Right hindlimb (tissue), 1 donor: Measurements from ENCODE around the gene SNX30.

Experiments
- DNase-seq: peaks from one replicate; pipeline ENCODE4 v3.0.0-alpha.2; 2018

Gene SNX30

DNA sequence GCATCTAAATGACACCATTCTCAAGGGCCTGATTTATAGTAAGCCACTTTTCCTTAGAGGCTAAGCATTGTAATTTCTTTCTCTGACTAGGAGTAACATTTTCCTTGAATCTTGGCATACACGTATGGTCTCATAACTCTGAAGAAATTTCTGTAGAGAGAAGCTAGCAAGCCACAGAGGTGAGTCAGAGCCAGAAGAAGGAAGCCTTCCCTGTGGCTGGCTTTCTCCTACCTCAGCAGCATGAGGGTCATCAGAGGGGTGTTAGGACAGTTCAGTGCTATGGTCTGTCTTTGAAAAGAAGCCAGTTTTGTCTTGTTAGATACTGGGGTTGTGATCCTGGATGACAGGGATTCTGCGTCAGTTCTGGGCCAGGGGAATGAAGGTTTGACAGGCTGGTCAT lies 3.2 kb downstream of the SNX30 start:
- DNase-seq = no peak

DNA sequence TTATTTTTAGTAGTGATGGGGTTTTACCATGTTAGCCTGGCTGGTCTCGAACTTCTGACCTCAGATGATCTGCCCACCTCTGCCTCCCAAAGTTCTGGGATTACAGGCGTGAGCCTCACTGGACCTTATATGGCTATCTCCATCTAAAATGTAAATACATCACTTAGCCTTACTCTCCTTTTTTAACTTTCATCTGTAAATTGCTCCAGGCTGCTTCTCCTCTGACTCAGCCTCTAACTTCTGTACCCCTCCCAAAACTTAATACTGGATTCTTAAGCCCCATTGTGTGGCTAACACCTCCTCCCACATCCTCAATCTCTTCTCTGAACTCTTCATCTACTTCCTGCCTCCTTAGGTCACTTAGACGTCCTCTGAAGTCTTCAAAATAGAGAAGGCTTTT lies 4.0 kb downstream of the SNX30 start:
- no peak for DNase-seq

DNA sequence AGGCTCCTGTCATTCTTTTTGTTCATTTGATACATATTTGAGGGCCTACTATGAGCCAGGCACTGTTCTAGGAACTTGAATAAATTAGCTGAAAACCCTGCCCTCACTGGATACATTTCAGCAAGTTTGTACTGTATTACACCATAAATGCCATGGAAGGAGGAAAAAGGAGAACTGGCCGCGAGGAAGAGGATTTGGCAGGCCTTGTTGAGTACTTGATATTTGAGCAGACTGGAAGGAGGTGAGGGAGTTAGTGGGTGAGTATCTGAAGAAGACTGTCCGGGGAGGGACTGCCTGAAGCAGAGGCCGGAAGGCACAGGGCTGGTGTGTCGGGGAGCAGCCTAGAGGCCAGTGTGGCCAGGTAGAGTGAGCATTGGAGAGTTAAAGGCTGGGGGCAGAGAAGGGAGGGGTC lies 4.5 kb downstream of the SNX30 start:
- DNase-seq = no peak

DNA sequence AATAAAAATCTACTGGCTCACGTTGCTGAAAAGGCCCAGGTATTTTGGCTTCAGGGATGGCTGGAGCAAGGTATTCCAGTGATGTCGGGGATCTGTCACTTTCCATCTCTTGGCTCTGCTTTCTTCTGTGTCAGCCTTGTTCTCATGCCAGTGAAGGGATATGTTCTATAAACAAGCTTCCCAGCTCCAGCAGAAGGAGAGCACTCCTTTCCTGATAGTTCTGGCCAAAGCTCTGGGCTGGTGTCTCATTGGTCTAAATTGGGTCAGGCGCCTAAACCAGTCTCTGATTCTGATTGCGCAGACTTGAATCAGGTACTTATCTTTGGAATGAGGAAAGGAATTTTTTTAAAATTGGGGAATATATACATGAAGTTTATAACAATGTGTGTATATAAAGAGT lies 5.1 kb downstream of the SNX30 start:
- DNase-seq = no peak

DNA sequence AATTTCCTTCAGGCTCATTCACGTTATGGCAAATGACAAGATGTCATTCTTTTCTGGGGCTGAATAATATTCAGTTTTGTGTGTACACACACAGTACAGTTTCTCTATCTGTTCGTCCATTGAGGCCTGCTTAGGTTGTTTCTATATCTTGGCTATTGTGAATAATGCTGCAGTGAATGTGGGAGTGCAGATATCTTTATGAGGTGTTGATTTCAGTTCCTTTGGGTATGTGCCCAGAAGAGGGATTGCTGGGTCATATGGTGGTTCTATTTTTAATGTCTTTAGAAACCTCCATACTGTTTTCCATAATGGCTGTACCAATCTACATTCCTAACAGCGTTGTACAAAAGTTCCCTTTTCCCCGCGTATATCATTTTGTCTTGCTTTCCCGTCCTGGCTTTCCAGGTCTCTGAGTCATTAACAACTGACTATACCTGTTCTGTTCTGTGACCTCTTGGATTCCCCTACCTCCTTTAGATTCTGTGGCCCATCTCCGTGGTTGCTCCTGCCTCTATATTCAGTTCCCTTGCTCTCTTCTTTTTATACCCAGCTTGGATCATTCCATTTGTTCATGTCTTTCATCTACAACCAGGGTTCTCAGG lies 6.8 kb downstream of the SNX30 start:
- no peak for DNase-seq

DNA sequence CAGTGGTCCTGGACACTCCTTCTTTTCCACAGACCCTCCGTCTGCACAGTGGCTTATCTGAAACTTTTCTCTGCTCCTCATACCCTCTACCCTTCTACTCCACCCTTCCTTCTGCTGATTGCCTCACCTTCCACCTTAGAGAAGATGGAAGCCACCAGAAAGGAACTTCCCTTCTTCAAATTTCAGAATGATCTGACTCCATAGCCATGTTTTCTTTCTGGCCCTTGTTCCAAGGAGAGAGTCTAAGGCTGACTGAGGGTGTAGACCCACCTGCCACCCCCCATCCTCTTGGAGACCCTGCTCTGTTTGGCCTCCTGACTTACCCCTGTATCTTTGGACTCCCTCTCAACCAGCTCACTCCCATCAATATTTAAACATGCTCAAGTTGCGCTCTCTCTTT lies 7.4 kb downstream of the SNX30 start:
- no peak for DNase-seq

DNA sequence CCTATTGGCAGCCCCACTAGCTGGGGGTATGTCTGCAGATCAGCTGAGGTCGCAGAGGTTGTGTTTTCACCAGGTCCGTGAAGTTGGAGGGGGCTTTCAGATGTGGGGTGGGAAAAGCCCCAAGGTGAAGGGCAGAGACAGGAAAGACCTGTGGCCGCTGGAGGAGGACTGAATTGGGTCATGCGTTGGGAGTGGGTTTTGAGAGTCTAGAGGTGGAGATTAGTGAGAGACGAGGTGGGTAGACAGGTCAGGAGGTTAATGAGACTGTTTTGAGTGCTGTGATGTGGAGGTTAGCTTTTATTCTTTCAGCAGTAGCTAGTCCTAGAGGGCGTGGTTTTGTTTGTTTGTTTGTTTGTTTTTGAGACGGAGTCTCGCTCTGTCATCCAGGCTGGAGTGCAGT lies 10.3 kb downstream of the SNX30 start:
- no peak for DNase-seq

DNA sequence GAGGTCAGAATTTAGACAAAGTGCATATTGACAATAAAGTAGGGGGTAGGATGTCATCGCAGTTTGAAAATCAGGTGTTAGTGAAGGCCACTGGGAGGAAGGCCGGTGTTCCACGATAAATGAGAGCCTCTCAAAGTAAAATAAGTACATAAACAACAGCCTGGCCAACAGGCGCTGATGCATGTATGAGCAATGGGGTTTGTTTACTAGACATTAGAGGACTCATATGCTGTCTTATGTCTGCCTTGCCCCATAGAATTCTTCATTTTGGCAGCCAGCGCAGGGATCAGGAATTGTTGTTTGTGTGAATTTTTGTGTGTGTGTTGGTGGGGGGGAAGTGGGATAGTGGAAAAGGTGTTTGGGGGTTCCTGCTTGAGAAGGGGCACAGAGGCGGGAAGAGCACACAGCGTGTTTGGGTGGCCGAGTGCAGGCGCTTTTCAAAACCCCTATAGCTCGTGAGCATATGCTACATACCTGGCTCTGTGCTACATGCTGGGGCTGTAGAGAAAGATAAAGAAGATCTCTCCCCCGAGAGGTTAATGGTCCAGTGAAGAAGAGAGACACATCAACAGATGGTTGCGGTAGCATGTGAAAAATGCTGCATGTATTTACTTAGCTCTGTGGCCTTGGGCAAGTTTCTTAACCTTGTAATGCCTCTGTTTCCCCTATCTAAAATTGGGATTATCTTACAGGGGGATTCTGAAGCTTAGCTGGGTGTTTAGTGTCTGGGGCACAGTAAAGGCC lies 11.5 kb downstream of the SNX30 start:
- no peak for DNase-seq

DNA sequence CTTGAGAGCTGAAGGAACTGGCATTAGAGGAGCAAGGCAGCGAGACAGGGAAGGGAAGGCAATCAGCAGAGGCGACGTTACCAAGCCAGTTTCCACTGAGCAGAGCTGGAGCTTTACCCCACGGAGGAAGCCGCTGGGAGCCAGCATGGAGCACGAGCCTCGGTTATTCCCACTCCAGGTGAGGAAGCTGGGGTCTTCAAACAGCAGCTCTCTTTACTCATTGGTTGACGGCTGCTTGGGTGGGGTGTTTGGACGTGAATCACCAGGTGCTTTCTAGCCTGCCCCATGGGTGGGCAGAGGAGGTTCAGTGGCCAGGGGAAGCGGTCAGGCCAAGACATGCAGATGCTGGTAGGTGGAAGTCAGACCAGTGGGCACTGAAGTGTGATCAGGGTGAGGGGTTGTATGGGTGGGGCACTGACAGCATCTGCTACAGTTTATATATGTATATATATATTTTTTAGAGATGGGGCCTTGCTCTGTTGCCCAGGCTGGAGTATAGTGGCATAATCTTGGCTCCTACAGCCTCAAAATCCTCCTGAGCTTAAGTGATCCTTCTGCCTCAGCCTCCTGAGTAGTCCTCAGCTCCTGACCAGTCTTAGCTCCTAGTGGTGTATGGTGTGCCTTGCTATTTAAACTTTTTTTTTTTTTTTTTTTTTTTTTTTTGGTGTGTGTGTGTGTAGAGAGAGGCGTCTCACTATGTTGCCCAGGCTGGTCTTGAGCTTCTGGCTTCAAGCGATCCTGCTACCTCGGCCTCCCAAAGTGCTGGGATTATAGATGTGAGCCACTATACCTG lies 12.4 kb downstream of the SNX30 start:
- no peak for DNase-seq

DNA sequence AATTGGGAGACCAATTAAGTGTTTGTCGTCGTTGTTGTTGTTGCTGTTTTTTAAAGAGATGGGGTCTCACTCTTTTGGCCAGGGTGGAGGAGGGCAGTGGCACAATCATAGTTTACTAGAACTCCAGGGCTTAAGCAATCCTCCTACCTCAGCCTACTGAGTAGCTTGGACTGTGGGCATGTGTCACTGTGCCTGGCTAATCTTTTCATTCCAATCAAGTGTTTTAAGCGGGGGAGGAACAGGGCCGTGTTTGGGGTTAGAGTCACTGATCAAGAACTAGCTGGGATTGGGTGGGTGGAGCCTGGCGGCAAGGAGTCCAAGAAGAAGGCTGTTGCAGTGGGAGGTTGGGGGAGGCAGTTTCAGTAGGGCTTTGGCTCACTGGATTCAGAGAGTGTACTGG lies 13.8 kb downstream of the SNX30 start:
- no peak for DNase-seq

DNA sequence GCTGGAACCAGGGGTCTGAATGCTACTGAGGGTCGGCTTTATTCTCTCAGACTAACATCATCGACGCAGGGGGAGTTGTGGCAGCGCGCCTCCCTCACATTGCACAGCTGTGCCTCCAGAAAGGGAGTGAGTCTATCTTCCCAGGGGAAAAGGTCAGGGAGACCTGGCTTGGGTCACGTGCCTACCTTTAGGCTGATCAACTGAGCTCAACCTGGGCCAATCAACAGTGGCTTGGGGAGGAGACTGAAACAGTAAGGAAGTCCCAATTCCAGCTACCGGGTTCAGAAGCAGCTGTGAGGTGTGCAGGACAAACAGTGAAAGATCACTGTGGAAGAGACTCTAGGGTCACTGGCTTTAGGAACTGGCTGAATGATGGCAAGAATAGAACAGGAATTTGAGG lies 14.3 kb downstream of the SNX30 start:
- no peak for DNase-seq

DNA sequence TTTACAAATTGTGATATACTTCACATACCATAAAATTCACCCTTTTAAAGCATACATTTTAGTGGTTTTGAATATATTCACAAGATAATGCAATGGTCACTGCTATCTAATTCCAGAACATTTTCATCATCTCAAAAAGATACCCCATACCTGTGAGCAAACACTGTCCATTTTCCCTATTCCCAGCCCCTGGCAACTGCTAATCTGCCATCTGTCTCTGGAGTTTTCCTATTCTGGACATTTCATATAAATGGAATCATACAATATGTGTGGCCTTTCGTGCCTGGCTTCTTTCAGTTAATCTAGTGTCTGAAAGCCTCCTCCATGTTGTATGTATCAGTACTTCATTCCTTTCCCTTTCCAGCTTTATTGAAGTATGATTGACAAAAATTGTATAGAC lies 14.7 kb downstream of the SNX30 start:
- no peak for DNase-seq

DNA sequence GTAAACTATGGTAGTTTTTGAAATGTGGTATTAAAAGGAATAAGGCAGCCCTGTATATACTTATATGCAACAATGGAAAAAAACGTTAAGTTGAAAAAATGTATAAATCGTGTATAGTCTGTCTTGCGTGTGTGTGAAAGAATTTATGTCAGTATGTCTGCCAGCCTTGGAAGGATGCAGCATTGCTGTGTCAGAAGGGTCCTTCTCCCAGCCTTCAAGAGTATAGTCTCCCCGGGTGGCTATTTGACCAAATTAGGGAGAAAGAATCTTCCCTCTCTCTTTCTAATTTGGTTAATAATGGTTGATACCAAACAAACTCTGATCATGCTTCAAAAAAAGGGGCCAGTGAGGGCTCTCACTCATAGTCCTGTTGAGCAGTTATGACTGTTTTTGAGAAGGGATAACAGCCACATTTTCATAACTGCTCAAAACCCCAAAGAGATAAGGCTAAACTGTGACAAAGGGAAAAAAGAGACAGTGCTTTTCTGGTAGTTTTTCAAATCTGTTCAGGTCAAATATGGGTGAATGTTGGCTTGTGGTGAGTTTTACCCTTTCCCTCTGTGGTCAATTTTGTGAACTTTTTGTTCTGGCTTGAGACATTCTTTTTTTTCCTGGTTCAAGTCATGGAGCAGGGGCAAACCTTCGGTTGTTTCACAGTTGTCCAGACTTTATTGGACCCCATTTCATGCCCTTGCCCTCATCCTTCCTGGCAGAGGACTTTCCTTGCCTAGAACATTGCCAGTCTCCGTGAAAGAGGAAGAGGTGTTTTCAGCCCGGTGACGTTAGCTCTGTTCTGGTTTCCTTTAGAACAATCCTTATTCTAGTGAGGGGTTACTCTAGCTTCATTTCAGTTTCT lies 21.0 kb downstream of the SNX30 start:
- no peak for DNase-seq

DNA sequence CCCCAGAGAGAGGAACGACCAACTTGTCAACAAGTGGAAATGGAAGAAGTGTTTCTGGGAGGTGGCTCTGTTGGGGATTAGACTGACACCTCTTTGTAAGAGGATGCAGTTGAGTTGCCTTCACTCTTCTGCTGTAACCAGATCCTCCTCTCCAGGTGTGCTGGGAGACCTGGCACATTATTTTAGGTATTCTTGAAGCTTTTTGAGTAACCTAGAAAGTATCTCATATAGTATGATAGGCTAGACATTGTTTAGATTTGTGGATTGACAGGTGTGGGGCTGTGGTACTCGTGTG lies 21.6 kb downstream of the SNX30 start:
- no peak for DNase-seq

DNA sequence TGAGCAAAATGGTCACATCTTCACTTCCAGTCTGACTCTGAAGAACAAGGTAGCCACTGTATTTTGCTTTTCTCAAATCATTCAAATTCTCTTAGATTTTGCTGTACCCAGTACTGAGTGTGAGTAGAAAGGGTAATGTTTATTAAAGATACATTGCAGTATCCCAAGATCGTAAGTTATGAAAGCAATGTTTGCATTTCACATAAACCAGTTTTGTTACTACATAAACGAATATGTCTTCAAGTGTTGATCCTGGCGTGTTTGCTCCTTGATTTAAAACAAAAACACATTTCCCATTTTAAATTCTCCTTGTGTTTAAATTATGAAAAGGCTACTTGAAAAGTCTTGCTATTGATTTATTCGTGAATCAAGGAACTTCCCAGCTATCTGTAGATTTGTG lies 22.0 kb downstream of the SNX30 start:
- DNase-seq = no peak

DNA sequence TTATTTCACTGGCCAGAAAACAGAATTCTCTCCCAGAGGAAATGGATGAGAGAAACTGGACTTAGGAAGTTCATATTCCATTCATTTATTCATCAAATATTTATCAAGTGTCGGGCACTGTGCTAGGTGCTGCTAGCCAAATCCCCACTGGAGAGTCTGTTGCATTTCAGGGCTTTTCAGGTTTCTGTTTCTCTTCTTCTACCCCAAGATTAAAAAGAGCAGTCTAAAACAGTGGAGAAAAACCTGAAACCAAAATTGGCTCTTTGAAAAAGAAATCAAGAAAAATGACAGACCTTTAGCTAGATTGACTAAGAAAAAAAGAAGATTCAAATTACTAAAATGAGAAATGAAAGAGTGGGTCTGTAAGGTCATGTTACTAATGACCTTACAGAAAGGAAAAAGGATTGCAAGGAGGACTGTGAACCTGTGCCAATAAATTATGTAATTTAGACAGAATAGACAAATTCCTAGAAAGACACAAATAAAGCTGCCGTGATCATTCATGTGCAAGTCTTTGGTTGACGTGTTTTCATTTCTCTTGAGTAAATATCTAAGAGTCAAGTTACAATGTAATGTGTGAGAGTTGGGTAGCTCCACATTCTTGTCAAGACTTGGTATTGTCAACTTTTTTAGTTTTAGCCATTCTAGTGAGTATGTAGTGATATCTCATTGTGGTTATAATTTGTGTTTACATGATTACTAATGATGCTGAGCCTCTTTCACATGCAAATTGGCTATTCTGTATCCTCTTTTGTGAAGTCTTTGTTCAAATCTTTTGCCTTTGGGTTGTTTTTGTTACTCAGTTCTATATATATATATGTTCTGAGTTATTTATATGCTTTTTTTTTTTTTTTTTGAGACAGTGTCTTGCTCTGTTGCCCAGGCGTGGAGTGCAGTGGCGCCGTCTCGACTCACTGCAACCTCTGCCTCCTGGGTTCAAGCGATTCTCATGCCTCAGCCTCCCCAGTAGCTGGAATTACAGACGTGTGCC lies 23.7 kb downstream of the SNX30 start:
- no peak for DNase-seq

DNA sequence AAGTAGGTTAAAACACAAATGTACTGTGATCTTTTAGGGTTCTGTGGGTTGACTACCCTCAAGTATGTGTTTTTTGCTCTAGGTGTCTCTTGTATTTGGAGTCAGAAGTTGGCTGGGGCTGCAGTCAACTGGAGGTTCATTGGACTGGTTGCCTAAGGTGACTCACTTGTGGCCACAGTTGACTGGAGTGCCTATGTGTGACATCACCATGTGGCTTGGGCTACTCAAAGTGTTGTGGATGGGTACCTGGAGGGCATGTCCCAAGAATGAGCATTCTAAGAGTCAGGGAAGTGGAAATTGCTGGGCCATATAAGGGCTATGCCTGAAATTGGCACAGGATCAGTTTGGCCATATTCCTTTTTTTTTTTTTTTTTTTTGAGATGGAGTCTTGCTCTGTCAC lies 27.4 kb downstream of the SNX30 start:
- DNase-seq = no peak

DNA sequence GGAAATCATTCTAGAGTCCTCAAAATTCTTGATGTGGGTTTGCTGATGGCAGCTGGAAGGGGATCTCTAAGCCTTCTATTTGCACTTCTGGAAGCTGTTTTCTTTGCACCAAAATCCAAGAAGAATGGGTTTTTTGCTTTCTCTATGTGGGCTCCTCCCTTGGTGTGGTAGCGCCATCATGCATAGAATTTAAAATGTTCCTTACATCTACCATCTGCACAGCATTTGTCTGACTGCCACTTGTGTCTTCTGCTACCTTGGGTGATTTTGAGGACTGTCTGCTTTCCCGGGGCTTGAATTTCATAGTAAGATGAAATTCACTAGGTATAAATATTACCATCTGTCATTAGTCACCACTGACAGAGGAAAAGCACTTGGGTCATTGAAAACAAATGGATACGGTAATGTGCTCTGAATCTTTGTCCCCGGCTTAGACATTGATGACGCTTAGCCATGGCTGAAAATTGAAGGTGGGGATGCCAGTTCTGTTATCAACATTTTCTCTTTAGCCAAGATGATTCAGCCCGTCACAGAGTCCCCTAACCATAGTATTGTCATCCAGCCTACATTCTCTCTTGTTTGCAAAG lies 30.0 kb downstream of the SNX30 start:
- no peak for DNase-seq

DNA sequence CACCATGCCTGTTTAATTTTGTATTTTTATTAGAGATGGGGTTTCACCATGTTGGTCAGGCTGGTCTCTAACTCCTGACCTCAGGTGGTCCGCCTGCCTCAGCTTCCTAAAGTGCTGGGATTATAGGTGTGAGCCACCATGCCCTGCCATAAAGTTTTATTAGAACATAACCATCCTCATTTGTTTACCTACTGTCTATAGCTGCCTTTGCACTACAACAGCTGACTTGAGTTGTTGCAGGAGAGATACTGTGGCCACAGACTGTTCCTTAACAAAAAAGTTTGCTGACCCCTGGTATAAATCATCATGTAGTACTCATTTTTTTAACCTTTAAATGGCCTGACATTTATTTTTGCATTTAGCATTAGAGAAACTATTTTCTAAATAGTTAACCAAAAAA lies 31.7 kb downstream of the SNX30 start:
- no peak for DNase-seq

DNA sequence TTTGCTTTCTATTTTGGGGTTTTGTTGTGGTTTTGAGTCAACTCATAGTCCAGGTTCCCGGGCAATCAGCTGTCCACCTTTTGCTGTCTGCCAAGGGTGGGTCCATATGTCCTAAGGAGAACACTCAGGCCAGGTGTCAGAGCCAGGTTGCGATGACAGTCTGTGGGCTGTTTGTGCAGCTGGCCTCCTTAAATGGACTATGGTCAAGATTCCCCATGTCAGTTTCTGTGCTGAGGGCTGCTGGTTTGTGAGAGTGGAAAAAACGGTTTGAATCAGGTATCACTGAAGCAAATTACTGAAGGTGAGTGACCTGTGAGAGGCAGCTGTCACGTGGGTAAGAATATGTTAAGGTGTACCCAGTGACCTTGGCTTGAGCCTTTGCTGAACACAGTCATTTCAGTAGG lies 33.0 kb downstream of the SNX30 start:
- DNase-seq = no peak

DNA sequence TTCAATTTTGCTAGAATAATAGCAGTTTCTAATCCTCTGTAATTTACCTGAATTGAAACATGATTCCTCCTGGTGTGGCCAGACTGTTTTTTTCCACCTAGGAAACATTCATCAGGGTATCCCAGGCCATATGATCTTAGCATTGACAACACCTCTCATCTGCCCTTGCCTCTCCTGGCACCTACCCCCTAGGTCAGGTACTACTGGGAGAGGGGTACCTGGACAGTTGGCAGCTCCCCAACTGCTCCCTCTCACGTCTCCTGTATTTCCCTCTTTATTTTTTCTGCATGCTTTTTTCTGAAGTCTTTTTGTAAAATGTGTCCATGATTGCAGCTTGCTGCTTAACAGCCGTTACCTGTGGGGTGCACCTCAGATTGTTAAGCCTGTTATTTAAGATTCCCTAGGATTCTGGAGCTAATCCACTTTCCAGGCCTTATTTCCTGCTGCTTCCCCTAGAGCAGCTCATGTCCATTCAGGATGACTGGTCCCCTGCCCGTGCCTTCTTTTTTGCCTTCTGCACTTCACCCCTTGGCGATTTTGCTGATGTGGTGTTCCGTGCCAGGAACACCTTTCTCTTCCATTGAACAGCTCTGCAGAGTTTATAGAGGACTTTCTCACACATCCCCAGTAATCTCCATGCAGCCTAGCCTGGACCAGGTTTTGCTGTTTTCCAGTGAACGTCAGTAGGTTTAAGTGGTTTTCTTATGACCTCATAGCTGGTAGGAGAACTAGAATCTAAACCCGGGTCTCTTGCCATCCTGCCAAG lies 33.6 kb downstream of the SNX30 start:
- DNase-seq = peak; percentile 29
